Measurements from ENCODE around the gene ISCU.
"Not testable (repeated sequence)": the region's sequence is repeated elsewhere in the genome, so short reads cannot be mapped to it uniquely, and the experiment has no call there.

The ISCU gene

DNA sequence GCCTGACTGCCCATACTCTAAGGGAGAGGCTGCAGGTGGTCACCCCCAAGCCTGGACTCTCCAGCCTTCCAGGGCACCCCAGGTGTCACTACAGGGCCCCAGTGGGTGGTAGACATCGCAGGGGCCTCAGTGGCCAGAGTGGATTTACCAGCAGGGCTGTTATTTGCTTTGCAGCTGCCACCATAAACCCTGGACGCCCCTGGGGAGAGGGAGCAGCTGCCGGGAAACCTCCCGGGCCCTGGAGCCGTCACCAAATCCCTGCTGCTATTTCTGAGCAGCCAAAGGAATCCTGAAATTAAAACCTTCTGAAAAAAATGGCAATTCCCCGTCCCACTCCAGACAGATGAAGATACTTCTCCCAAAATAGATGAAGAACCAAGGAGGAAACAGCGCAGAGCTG is 21.6 kb downstream of the ISCU start:
- peak in 2 of 10 donors; percentile 50 to 68 for DNase-seq
- intact Hi-C loops (cut with DNase I) = no loop called here

- intact Hi-C loops (cut with DNase I) = no loop called here
- no peak for DNase-seq
These were observed 22.2 kb downstream of the ISCU start for GRCh38 chr12:108584456-108585065.

DNA sequence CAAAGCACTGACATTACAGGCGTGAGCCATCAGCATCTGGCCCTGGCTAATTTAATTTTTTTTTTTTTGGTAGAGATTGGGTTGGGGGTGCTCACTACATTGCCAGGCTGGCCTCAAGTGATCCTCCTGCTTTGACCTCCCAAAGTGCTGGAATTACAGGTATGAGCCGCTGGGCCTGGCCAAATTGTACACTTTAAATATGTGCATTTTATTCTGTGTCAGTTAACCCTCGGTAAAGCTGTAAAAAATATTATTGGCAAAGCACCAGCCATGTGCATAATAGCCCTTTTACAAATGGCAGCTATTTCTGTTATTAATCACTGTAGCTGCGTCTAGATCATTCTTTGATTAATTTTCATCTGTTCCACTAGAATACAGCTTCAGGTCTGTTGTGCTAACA is 23.5 kb downstream of the ISCU start:
- peak in 1 of 10 donors; percentile 22 for DNase-seq
- intact Hi-C loops (cut with DNase I) = no loop called here

DNA sequence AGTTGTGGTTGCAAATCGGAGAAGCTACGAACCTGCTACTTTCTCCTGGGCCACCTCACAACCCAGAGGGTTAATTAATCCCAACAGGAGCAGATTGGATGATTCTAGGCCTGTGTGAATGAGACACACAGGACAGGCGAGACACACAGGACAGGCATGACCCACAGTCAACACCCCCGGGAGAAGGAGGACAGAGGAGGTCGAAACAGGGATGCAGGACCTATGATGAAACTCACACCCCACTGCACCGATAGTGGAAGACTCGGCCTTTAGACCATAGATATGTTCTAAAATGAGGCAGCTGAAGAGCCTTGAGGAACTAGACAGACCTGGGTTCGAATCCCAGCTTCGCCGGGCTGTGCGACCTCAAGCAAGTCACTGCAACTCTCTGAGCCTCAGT is 23.9 kb downstream of the ISCU start:
- intact Hi-C loops (cut with DNase I) = no loop called here
- DNase-seq = peak in 1 of 10 donors; percentile 43

DNA sequence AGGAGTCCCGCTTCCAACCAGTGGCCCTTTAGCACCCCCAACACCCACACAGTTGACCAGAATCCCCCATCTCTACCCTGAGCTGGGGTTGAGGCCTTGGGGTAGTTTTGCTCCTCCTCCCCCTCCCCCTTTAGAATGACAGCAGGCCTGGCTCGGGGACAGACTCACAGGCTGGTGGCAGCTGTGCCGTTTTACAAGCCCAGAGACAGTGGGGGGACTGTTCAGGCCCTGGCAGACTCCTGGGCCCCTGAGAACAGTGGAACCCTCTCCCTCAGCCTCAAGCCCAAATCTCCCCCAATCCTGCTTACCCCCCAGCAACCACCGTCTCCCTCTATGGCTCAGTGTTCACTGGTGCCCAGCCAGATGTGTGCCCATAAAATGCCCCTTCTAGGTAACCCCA is 25.4 kb downstream of the ISCU start:
- intact Hi-C loops (cut with DNase I) = no loop called here
- DNase-seq = peak in 9 of 10 donors; percentile 33 to 95 (median 68)

DNA sequence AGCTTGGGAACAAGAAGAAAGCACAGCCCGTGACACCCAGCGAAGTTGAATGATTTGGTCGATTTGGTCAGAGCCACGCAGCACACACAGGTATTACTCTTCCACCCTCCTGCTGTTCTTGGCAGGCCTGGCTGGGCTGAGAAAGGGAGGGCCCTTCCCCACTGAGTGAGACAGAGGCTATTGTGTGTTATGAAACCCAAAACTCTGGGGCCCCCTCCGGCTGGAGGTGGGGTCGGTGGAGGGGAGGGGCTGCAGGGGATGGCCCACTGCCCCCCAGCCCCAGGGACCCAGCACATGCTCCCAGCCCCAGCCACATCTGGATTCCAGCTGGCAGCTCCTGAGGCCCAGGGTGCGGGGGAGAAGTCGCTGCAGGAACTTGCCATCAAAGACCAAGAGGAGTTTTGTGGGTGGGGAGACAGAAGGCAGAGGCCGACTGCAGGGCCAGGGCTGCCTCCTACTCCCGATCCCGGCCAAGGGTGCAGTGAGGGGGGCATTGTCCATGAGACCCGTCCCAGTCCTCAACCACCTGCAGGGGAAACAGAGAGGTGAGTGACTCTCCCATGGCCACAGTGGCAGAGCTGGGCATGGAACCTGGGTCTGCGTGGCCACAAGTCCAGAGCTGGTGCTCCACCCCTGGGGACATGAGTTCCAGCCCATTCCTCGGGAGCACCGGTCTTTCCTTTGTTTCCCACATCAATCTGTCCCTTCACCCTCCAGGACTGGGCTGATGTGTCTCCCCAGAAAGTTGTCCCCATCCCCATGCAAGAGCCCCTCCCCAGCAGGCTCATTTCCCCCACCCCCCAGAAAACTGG is 26.8 kb downstream of the ISCU start:
- DNase-seq = peak in 2 of 10 donors; percentile 63 to 74
- intact Hi-C loops (cut with DNase I) = no loop called here

DNA sequence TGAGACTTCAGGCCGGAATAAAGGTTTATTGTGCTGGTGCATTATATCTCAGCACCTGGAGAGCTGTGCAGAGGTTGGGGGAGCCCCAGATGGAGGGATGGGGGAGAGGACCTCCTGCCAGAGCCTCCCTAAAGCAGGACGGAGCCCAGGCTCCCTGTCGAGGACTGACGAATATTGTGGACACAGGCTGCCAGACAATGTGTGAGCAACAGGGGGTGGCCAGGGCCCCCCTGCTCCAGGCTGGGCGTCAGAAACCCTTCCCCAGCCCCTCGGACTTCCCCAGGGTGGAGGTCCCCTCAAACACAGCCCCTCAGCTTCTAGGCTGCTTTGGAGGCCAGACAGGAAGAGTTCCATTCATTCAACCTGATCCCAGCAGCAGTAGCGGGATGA is 27.4 kb downstream of the ISCU start:
- intact Hi-C loops (cut with DNase I) = no loop called here

GRCh38 chr12:108590463-108590862 is 28.1 kb downstream of the ISCU start:
- peak in 2 of 10 donors; percentile 11 to 55 for DNase-seq
- intact Hi-C loops (cut with DNase I) = not testable (repeated sequence)

More for the DNA sequence above, 27.4 kb downstream of the ISCU start:
- DNase-seq = peak in 2 of 10 donors; percentile 57 to 75

- DNase-seq = peak in 2 of 10 donors; percentile 56 to 63
- intact Hi-C loops (cut with DNase I) = no loop called here
These were observed 29.0 kb downstream of the ISCU start for GRCh38 chr12:108591267-108591980.

DNA sequence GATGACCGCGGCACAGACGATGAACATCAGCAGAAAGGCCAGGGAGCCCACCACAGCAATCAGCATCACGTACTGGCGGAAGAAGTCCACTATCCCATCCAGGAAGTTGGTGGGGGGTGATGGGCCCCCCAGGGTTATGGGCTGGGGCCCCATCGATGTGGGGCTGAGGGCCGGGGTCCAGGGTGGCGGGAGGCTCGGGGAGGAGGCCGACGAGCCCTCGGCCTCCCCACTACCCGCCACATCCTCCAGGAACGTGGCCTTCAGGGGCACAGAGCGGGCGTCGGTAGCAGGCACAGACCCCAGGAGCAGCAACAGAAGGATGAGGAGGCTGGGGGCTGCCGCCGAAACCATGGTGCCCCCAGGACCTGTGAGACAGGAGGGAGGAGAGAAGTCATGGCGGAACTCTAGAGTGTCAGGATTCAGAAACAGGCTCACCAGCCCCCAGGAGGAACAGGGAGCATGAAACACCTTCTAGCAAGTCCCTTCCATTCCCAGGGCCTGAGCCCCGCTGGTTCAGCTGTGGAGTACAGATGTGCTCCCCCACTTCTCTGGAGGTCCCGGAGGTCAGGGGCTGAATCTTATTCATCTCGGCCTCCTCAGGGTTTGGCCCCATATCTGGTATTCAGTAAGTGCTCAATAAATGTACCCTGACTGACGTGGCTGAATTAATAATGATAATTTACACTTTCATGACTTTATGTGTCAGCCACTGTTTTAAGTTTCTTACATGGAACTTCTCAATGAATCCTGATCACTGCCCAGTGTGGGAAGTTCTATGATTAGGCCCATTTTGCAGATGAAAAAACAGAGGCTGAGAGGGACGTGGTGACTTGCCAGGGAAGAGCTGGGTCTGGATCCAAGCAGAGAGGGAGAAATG is 29.9 kb downstream of the ISCU start:
- intact Hi-C loops (cut with DNase I) = no loop called here
- peak in 2 of 10 donors; percentile 56 to 59 for DNase-seq

GRCh38 chr12:108594323-108594903 is 32.0 kb downstream of the ISCU start:
- peak in 2 of 10 donors; percentile 62 to 63 for DNase-seq
- intact Hi-C loops (cut with DNase I) = no loop called here

DNA sequence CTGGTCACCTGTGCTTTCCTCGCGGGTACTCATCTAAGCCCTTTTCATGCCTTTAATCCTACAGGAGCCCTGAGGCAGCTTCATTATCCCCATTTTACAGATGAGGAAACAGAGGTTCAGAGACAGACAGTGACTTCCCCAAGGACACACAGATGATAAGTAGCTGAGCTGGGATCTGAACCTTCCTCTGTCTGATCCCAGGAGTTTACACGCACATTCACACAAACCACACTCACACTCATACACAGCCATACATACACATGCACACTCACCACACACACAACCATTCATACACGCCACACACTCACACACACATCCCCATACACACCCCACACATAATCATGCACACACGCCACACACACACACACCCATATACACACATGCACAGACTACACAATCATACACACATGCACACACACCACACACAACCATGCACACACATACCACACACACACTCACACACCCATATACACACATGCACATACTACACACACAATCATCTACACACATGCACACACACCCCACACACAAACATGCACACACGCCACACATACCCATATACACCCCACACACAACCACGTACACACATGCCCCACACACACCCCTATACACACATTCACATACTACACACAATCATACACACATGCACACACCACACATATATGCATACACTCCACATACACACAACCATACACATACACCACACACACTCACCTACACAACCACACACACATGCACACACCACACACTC is 32.7 kb downstream of the ISCU start:
- peak in 1 of 10 donors; percentile 1 for DNase-seq
- intact Hi-C loops (cut with DNase I) = no loop called here

- intact Hi-C loops (cut with DNase I) = no loop called here
- DNase-seq = peak in 2 of 10 donors; percentile 59
These were observed 33.6 kb downstream of the ISCU start for GRCh38 chr12:108595711-108596647.

- intact Hi-C loops (cut with DNase I) = no loop called here
These were observed 34.6 kb downstream of the ISCU start for GRCh38 chr12:108596854-108597558.

GRCh38 chr12:108597559-108598471 is 35.4 kb downstream of the ISCU start, which contains the start of gene TMEM119:
Gene TMEM119 (minus strand): TSS chr12:108598084. CDS start chr12:108592383, 5,701 bp downstream.
- intact Hi-C loops (cut with DNase I) = no loop called here

More at GRCh38 chr12:108596854-108597558, 34.6 kb downstream of the ISCU start:
- peak in 2 of 10 donors; percentile 47 to 70 for DNase-seq

More at GRCh38 chr12:108597559-108598471, 35.4 kb downstream of the ISCU start, which contains the start of gene TMEM119:
- peak in 2 of 10 donors; percentile 71 to 86 for DNase-seq

Data from posterior cingulate gyrus (tissue), 11 donors.